ENCODE data around the gene NAALAD2. TPM values are rescaled to one million over a fixed set of nuclear protein-coding genes. Genes with fewer than 3 reads are reported as not detected.

Gene NAALAD2
- total RNA-seq, 1 donor from 2014 or later, result 3.1 TPM

- Mint-ChIP-seq H3K4me1 (ENCODE audit: low read depth, unreplicated experiment) (no peaks in the 10 kb centered on the region), H3K9me3 (ENCODE audit: unreplicated experiment) (no peaks in the 10 kb centered on the region), H3K36me3 (ENCODE audit: low read depth, unreplicated experiment) (no peaks in the 10 kb centered on the region), H3K4me3 (ENCODE audit: unreplicated experiment) (no peak overlapping the region), H3K27me3 (ENCODE audit: low read depth, unreplicated experiment) (no peaks in the 10 kb centered on the region), H3K27ac (ENCODE audit: unreplicated experiment) (no peak overlapping the region)
- Histone ChIP-seq H3K27ac (ENCODE audit: low read depth, low read length) (no peak overlapping the region), H2AFZ (ENCODE audit: low read depth, low read length) (no peak overlapping the region), H3K27me3 (ENCODE audit: insufficient read depth, low read length) (no peaks in the 10 kb centered on the region), H3K79me2 (ENCODE audit: insufficient read depth, low read length) (peaks cover 83% of the 10 kb centered on the region), H3K9ac (ENCODE audit: low read length) (no peak overlapping the region), H3K9me3 (ENCODE audit: insufficient read depth, low read depth, low read length) (no peaks in the 10 kb centered on the region), H3K4me1 (ENCODE audit: insufficient read depth, low read length) (no peaks in the 10 kb centered on the region), H4K20me1 (ENCODE audit: insufficient read depth, low read length) (peaks cover 39% of the 10 kb centered on the region), H3K4me2 (ENCODE audit: low read length) (no peak overlapping the region), H3K36me3 (ENCODE audit: insufficient read depth, low read length) (peaks cover 32% of the 10 kb centered on the region), H3K4me3 (ENCODE audit: insufficient read depth, low read depth, low read length) (no peak overlapping the region)
- DNase-seq (ENCODE audit: low read depth) (no peak), FAIRE-seq (no peak)
- TF ChIP-seq EZH2 (IDR thresholded peaks at IDR 0.05; ENCODE audit: insufficient read depth, low read length) (no peak), CTCF (IDR thresholded peaks at IDR 0.05; ENCODE audit: insufficient read depth, low read depth, low read length) (no peak)
Observed at GRCh38 chr11:90213322-90213721, 78.9 kb downstream of the NAALAD2 start.

- FAIRE-seq, result no peak
- Histone ChIP-seq H3K4me1 (ENCODE audit: insufficient read depth, low read length) (peaks cover 17% of the 10 kb centered on the region), H3K27me3 (ENCODE audit: insufficient read depth, low read length) (no peaks in the 10 kb centered on the region), H4K20me1 (ENCODE audit: insufficient read depth, low read length) (peaks cover 55% of the 10 kb centered on the region), H2AFZ (ENCODE audit: low read depth, low read length) (no peak overlapping the region), H3K9me3 (ENCODE audit: insufficient read depth, low read depth, low read length) (no peaks in the 10 kb centered on the region), H3K9ac (ENCODE audit: low read length) (no peak overlapping the region), H3K4me3 (ENCODE audit: insufficient read depth, low read depth, low read length) (no peak overlapping the region), H3K79me2 (ENCODE audit: insufficient read depth, low read length) (peaks cover 99% of the 10 kb centered on the region), H3K27ac (ENCODE audit: low read depth, low read length) (no peak overlapping the region), H3K4me2 (ENCODE audit: low read length) (no peak overlapping the region), H3K36me3 (ENCODE audit: insufficient read depth, low read length) (peaks cover 9% of the 10 kb centered on the region)
- Mint-ChIP-seq H3K4me3 (ENCODE audit: unreplicated experiment) (no peak overlapping the region), H3K9me3 (ENCODE audit: unreplicated experiment) (no peaks in the 10 kb centered on the region), H3K36me3 (ENCODE audit: low read depth, unreplicated experiment) (no peaks in the 10 kb centered on the region), H3K4me1 (ENCODE audit: low read depth, unreplicated experiment) (peaks cover 9% of the 10 kb centered on the region), H3K27ac (ENCODE audit: unreplicated experiment) (no peak overlapping the region), H3K27me3 (ENCODE audit: low read depth, unreplicated experiment) (no peaks in the 10 kb centered on the region)
- TF ChIP-seq EZH2 (IDR thresholded peaks at IDR 0.05; ENCODE audit: insufficient read depth, low read length) (no peak), CTCF (IDR thresholded peaks at IDR 0.05; ENCODE audit: insufficient read depth, low read depth, low read length) (no peak)
- DNase-seq (ENCODE audit: low read depth), result no peak
Observed at GRCh38 chr11:90216611-90217010, 82.1 kb downstream of the NAALAD2 start.

GRCh38 chr11:90218606-90219005, 84.1 kb downstream of the NAALAD2 start:
- peak overlapping the region; percentile 7 for H3K4me3 Mint-ChIP-seq (ENCODE audit: unreplicated experiment)
- H3K79me2 ChIP-seq (ENCODE audit: insufficient read depth, low read length), result peaks cover 96% of the 10 kb centered on the region
- H3K9me3 ChIP-seq (ENCODE audit: insufficient read depth, low read depth, low read length), result no peaks in the 10 kb centered on the region
- no peak overlapping the region for H3K9ac ChIP-seq (ENCODE audit: low read length)
- H3K36me3 ChIP-seq (ENCODE audit: insufficient read depth, low read length), result peaks cover 4% of the 10 kb centered on the region
- H3K27ac Mint-ChIP-seq (ENCODE audit: unreplicated experiment), result no peak overlapping the region
- peaks cover 55% of the 10 kb centered on the region for H4K20me1 ChIP-seq (ENCODE audit: insufficient read depth, low read length)
- no peak overlapping the region for H3K4me2 ChIP-seq (ENCODE audit: low read length)
- H3K9me3 Mint-ChIP-seq (ENCODE audit: unreplicated experiment), result no peaks in the 10 kb centered on the region
- DNase-seq (ENCODE audit: low read depth), result no peak
- TF ChIP-seq EZH2 (IDR thresholded peaks at IDR 0.05; ENCODE audit: insufficient read depth, low read length) (no peak), CTCF (IDR thresholded peaks at IDR 0.05; ENCODE audit: insufficient read depth, low read depth, low read length) (no peak)
- no peaks in the 10 kb centered on the region for H3K27me3 ChIP-seq (ENCODE audit: insufficient read depth, low read length)
- no peak overlapping the region for H3K27ac ChIP-seq (ENCODE audit: low read depth, low read length)
- peaks cover 9% of the 10 kb centered on the region for H3K4me1 Mint-ChIP-seq (ENCODE audit: low read depth, unreplicated experiment)
- H3K27me3 Mint-ChIP-seq (ENCODE audit: low read depth, unreplicated experiment), result no peaks in the 10 kb centered on the region
- H2AFZ ChIP-seq (ENCODE audit: low read depth, low read length), result no peak overlapping the region
- H3K36me3 Mint-ChIP-seq (ENCODE audit: low read depth, unreplicated experiment), result no peaks in the 10 kb centered on the region
- no peak overlapping the region for H3K4me3 ChIP-seq (ENCODE audit: insufficient read depth, low read depth, low read length)
- no peak for FAIRE-seq
- peaks cover 20% of the 10 kb centered on the region for H3K4me1 ChIP-seq (ENCODE audit: insufficient read depth, low read length)

Measured in astrocyte (in vitro differentiated cells and primary cell).